ES-I3 (cell line): ENCODE data around the gene ROBO1.

Experiments
- H3K36me3 ChIP-seq: 2 replicates; pipeline ENCODE4 v1.6.1; 2013; ENCODE audit warnings: mild to moderate bottlenecking, low read length, control low read depth, moderate library complexity; ENCODE audit not compliant: insufficient read depth
- H3K4me1 ChIP-seq: 2 replicates; pipeline ENCODE4 v1.6.1; 2013; ENCODE audit warnings: mild to moderate bottlenecking, control low read depth, low read length; ENCODE audit not compliant: insufficient read depth
- H3K9ac ChIP-seq: 2 replicates; pipeline ENCODE4 v1.6.1; 2013; ENCODE audit warnings: low read depth, mild to moderate bottlenecking, low read length, moderate library complexity
- H3K9me3 ChIP-seq: 2 replicates; pipeline ENCODE4 v1.6.1; 2013; ENCODE audit warnings: mild to moderate bottlenecking, low read length, moderate library complexity; ENCODE audit not compliant: control insufficient read depth, insufficient read depth

ROBO1 gene

DNA sequence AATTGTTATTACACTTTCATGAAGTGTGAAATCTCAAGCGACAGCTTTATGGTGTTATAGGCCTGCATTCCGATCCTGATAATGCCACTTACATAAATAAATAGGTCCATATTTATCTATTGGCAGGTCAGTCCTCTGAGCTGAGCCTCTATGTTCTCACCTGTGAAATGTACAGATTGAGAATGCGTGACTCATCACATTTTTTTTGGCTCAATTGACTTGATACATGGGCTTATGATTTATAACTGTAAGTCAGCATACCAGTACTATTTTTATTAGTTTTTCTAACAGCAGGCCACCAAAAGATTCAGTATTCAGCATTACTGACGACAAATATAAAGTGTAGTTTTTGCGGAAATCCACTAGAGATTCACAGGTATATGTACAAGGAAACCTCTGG is 344.4 kb downstream of the ROBO1 start:
- no peaks in the 10 kb centered on the region for H3K36me3 ChIP-seq
- no peaks in the 10 kb centered on the region for H3K9me3 ChIP-seq
- no peaks in the 10 kb centered on the region for H3K4me1 ChIP-seq
- H3K9ac ChIP-seq: no peak overlapping the region

DNA sequence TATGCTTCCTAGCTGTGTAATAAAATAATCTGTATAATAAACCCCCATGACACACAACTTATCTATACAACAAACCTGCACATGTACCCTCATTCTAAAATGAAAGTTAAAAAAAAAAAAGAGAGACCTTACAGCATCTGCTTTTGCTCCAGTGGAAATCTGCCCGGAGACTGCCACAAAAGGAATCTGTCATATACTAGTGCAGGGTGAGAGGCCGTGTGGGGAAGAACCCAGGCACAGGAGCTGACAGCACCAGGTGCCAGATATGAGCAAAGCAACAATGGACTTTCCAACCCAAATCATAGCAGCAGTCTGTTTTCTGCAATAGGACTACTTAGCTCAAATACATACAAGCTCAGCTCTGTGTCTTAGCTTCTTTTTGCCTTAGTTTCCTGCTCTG is 346.5 kb downstream of the ROBO1 start:
- no peak overlapping the region for H3K9ac ChIP-seq
- no peaks in the 10 kb centered on the region; the same call in 1 of the 2 replicates for H3K9me3 ChIP-seq
- no peaks in the 10 kb centered on the region for H3K4me1 ChIP-seq
- no peaks in the 10 kb centered on the region for H3K36me3 ChIP-seq

DNA sequence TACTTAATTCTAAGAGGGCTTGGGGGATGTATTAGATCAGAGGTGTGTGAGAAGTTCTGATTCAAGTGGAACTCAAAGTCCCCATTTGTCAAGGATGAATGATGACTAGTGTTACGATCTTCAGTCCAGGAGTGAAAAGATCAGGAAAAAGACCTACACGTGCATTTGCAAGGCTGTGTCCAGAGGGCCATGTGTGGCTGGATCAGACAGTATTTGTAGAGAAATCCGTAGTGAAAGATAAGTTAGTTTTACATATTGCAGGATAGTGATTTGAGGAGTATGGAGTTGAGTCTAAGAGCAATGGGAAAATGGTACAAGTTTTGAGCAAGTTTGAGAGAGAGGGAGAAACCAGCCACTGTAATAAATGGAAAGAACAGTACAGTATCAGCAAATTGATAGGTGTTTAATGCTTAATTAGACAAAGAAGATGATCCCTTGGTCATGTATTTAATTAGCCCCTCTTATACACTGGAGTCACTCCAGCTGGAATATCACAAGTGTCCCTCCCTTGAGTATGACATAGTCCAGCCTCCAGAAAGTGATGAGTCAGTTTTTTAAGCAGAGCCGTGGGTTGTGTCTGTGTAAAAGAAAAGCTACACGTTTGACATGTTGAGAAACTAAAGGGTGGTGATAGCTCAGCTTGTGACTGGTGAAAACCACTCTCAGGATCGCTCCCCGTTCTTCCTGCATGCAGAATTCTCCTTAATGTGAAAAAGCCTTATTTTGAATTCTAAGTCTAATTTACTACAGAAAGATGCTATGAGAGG is 348.8 kb downstream of the ROBO1 start:
- Histone ChIP-seq H3K9me3 (no peaks in the 10 kb centered on the region; the same call in 1 of the 2 replicates), H3K36me3 (no peaks in the 10 kb centered on the region), H3K9ac (no peak overlapping the region), H3K4me1 (no peaks in the 10 kb centered on the region)

DNA sequence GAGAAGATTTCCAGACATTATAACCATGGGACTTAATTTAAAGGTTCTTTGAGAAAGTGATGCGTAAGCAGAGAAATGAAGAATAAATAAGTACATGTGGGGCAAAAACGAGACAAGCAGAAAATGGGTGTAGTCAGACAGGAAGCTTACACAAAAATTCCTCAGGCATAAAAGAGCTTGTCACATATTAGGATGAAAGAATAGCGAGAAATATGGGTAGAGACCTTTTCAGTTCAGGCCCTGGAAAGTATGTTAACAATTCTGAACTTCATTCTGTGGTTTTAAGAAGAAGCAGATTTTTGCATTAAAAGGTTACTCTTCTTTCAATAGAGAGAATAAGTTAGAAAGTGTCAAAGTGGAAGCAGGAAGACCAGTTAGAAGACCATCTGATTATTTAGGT is 352.4 kb downstream of the ROBO1 start:
- no peaks in the 10 kb centered on the region for H3K36me3 ChIP-seq
- H3K9me3 ChIP-seq: no peaks in the 10 kb centered on the region; the same call in 1 of the 2 replicates
- no peak overlapping the region for H3K9ac ChIP-seq
- no peaks in the 10 kb centered on the region for H3K4me1 ChIP-seq

DNA sequence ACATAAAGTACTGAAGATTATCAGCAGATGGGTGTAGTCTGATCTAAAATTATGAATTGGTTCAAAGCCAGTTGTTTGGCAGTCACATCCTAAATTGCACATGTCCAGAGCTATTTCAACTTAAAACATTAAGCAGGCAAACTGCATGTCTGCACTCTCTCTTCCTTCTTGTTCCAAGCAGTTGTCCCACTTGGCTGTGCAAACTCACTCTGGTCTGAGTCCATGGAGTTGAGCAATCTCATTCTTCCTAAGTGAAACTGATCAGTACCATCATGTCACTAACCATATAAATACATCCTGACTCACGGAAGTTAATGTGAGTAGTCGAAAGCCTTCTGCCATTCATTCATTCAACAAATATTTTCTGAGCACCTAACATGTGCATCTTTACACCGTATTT is 353.0 kb downstream of the ROBO1 start:
- Histone ChIP-seq H3K4me1 (no peaks in the 10 kb centered on the region), H3K9me3 (no peaks in the 10 kb centered on the region; the same call in 1 of the 2 replicates), H3K9ac (no peak overlapping the region), H3K36me3 (no peaks in the 10 kb centered on the region)

DNA sequence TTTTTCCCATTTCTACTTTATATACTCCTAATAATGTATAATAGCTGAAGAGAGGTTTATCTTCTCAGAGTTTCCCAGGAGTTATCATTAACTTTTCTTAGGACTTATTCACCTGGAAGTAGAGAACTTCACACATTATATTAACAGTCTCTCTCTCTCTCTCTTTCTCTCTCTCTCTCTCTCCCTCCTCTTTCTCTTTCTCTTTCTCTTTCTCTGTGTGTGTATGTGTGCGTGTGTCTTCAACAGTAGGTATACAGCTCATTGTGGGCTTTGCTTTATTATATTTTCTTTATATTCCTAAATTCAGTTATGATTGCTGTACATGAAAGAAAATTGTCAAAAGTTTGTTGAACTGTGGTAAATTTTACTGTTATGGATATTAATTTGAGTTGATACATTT is 353.8 kb downstream of the ROBO1 start:
- Histone ChIP-seq H3K9me3 (no peaks in the 10 kb centered on the region; the same call in 1 of the 2 replicates), H3K9ac (no peak overlapping the region), H3K4me1 (no peaks in the 10 kb centered on the region), H3K36me3 (no peaks in the 10 kb centered on the region)

DNA sequence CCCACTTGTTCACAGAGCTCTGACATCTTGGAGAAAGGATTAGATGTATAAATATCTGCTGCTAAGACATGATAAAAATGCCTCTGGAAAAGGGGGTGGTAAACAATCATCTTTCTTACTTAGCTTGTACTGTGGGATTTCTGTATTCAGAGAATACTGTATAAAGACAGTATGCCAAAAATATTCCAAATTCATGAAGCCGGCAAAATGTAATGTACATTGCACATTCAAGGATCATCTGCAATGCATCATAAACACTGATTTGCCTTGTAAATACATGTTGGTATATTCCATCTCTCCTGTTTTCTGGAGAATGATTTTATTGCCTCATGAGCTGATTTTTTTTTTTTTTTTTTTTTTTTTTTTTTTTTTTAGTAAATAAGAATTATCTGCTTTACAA is 355.3 kb downstream of the ROBO1 start:
- no peak overlapping the region for H3K9ac ChIP-seq
- H3K9me3 ChIP-seq: no peaks in the 10 kb centered on the region; the same call in 1 of the 2 replicates
- no peaks in the 10 kb centered on the region for H3K36me3 ChIP-seq
- H3K4me1 ChIP-seq: no peaks in the 10 kb centered on the region

DNA sequence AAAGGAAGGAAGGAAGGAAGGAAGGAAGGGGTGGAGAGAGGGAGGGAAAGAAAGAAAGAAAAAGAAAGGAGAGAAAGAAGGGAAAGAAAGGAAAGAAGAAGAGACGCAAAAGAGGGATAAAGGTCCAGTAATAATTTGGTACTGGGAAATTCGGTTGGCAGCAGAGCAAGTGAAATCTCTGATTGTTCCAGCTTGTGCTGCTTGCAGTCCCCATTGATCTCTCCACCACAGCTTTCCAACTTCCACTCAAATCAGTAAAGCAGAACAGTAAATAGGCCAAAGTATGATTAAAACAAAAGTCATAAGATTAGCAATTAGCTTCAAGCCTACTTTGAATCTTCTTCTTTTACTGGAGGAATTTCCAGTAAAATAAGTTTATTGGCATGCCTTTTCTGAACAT is 357.2 kb downstream of the ROBO1 start:
- no peaks in the 10 kb centered on the region for H3K9me3 ChIP-seq
- H3K4me1 ChIP-seq: no peaks in the 10 kb centered on the region
- no peaks in the 10 kb centered on the region for H3K36me3 ChIP-seq
- H3K9ac ChIP-seq: no peak overlapping the region

DNA sequence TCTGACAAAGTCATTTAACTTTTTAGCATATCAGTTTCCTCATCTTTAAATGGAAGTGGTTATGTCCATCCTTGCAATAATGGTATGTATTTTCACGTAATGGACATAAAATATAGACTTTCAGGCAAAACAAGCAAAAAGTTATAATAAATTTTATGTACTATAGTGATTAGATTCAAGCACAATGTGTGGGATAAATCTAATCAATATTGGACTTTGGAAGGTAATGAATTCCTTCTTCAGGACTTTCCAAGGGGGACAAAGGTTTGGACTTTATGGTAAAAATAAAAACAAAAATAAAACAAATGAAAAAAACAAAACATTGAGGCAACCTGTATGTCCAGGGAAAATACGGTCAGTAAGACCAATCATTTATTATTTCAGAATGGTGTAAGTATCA is 357.7 kb downstream of the ROBO1 start:
- Histone ChIP-seq H3K4me1 (no peaks in the 10 kb centered on the region), H3K9me3 (no peaks in the 10 kb centered on the region), H3K36me3 (no peaks in the 10 kb centered on the region), H3K9ac (no peak overlapping the region)

DNA sequence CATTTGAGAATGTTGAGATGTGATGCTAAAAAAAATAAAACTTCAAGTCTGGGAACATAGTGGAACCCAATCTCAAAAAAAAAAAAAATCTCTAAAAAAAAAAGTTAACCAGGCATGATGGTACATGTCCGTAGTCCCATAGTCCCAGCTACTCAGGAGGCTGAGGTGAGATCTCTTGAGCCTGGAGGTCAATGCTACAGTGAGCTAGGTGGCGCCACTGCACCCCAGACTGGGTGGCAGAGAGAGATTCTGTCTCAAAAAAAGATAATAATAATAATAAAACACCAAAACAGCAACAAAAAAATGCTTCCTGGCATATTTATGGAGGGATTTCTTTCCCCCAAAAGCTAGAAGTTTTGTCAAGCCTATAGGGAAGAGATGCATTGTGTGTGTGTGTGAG is 361.6 kb downstream of the ROBO1 start:
- no peaks in the 10 kb centered on the region for H3K36me3 ChIP-seq
- no peaks in the 10 kb centered on the region for H3K4me1 ChIP-seq
- no peak overlapping the region for H3K9ac ChIP-seq
- H3K9me3 ChIP-seq: no peaks in the 10 kb centered on the region

DNA sequence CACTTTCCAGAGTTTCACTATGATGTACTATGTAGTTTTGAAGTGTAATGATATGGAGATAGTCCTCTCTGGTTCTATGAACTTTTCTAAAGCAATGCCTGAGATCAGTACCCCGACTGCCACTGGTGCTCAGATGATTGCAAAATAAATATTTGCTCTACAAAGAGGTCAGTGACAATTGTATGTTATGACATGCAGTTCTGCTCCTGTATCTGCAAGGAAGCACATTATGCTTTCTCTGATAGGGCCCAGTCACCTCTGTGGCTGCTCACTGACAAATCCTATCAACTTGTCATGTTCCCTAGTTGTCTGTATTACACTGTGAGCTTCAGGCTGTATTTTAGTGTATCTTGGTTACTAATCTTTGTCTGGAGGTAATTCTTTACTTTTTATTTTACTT is 362.6 kb downstream of the ROBO1 start:
- no peak overlapping the region for H3K9ac ChIP-seq
- no peaks in the 10 kb centered on the region for H3K4me1 ChIP-seq
- H3K36me3 ChIP-seq: no peaks in the 10 kb centered on the region
- no peaks in the 10 kb centered on the region for H3K9me3 ChIP-seq

DNA sequence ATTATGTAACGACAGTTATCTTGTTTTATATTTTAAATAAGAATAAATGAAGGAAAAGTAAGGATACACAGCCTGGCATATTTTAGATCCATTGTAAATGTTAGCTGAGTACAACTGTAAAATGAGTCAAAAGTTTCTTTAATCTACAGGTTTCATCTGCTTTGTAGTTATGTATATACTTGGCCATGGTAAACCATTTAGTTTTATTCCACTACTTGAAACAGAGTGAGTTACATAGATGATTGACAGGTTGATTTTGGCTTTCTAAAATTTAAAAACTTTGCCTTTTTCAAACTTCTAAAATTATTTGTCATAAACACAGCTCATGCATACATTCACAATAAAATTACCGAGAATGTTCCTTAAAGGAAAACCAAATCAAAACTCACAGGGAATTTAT is 371.2 kb downstream of the ROBO1 start:
- Histone ChIP-seq H3K9me3 (no peaks in the 10 kb centered on the region), H3K36me3 (no peaks in the 10 kb centered on the region), H3K9ac (no peak overlapping the region), H3K4me1 (no peaks in the 10 kb centered on the region)

DNA sequence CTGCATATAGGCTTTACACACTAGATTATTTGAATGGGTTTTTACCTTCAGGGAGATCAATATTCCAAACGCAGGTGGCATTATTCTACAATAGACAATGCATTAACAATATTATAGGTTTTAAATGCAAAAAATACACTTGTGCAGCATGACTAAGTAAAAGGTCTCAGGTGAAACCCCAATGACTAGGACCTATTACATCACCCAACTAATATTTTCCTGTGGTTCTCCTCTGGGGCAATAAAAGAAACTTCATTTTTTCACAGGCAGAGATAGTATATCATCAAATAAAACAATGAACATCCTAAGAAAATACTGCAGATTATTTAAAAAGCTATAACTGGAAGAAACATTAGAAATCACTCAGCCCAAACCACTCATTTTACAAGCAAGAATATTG is 375.3 kb downstream of the ROBO1 start:
- Histone ChIP-seq H3K4me1 (no peaks in the 10 kb centered on the region), H3K9me3 (no peaks in the 10 kb centered on the region), H3K36me3 (no peaks in the 10 kb centered on the region), H3K9ac (no peak overlapping the region)

DNA sequence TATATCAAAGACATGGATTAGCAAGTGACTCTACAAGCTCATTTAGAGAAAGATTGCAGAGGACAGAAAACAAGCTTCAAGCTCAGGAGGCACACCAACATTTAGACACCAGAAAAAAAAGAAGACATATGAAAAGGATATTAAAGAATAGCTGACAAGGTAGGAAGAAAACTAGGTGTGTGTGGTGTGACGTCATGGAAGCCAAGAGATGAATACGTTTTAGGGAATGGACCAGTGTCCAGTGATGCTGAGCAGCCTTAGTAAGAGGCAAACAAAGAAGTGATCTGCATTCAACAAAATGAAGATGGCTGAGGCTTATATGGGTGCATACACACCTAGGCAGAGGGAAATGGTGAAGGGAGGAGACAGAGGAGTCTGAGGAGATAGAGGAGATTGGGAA is 377.4 kb downstream of the ROBO1 start:
- H3K36me3 ChIP-seq: no peaks in the 10 kb centered on the region
- no peak overlapping the region for H3K9ac ChIP-seq
- no peaks in the 10 kb centered on the region for H3K9me3 ChIP-seq
- H3K4me1 ChIP-seq: no peaks in the 10 kb centered on the region; the same call in 1 of the 2 replicates

DNA sequence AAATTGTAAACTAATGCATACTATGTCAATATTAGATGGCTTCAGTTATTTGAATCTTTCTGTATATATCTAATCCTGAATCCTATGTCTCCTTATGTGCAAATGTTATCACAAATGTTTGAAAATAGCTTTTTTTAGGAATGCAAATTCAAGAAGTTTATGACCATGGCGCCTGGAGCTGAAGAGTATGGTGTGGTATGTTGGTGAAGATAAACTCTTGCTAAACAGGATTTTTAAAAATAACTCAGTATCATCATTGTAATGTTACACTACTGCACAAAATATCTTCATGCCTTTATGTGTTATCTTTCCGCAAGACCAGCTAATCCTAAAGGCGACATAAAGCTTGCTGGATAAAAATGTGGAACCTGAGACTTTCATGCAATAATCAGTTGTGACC is 382.6 kb downstream of the ROBO1 start:
- H3K9ac ChIP-seq: no peak overlapping the region

More for the DNA sequence above, 382.6 kb downstream of the ROBO1 start:
- Histone ChIP-seq H3K36me3 (no peaks in the 10 kb centered on the region), H3K9me3 (no peaks in the 10 kb centered on the region), H3K4me1 (peaks cover 4% of the 10 kb centered on the region; the same call in 1 of the 2 replicates)
